ENCODE measurements around the gene CST7. TPM values are rescaled to one million over a fixed set of nuclear protein-coding genes. Genes with fewer than 3 reads are reported as not detected.

The CST7 gene
- polyA plus RNA-seq, 2 of the 4 experiments (the other 2 are of a cell fraction): not detected

DNA sequence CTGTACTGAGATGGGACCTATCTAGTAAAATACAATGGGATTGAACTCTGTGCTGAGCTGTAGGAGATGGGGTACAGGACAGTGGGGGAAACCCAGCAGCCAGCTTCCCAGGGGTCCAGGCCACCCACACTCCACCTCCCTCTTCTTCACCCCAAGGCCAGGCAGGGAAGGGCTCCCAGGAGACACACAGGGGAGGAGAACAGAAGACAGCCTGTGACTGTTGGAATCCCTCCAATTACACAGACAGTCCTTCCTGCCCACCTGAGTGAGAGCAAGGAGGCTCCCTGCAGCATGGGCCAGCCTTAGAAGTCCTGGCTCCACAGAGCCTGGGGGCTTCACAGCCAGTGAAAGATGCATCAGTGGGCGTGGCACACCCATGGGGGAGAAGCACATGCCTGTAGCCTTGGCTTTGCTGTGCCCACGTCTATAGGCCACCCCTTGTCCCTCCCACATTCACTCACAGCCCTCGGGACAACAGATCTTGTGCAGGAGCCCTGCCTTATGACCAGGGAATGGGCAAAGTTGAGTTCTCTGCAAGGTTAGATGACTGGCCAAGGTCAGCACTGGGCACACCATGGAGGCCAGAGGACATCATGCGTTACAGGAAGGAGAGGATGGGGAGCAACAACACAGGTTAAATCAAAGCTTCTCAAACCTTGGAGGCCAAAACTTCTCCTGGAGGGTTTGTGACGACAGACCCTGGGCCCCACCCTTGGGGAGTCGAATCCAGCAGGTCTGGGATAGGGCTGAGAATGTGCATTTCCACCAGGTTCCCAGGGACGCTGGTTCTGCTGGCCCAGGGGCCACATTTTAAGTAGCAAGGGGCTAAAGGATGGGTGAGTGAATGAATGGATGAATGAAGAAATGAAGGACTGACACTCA is 12.3 kb upstream of the CST7 start (continued):
- TF ChIP-seq, protein P1, sequence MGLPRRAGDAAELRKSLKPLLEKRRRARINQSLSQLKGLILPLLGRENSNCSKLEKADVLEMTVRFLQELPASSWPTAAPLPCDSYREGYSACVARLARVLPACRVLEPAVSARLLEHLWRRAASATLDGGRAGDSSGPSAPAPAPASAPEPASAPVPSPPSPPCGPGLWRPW (IDR thresholded peaks at IDR 0.05): no peak
- TF ChIP-seq CHD4 (IDR thresholded peaks at IDR 0.05; ENCODE audit: borderline replicate concordance): no peak
- TF ChIP-seq, protein P2, sequence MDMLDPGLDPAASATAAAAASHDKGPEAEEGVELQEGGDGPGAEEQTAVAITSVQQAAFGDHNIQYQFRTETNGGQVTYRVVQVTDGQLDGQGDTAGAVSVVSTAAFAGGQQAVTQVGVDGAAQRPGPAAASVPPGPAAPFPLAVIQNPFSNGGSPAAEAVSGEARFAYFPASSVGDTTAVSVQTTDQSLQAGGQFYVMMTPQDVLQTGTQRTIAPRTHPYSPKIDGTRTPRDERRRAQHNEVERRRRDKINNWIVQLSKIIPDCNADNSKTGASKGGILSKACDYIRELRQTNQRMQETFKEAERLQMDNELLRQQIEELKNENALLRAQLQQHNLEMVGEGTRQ (IDR thresholded peaks at IDR 0.05): no peak
- no peak for TF ChIP-seq KDM5A (IDR thresholded peaks at IDR 0.05)
- no peak for TF ChIP-seq KDM1A (IDR thresholded peaks at IDR 0.05; ENCODE audit: low read depth)
- TF ChIP-seq TP53 (CRISPR knock-in tag; IDR thresholded peaks at IDR 0.05): no peak

DNA sequence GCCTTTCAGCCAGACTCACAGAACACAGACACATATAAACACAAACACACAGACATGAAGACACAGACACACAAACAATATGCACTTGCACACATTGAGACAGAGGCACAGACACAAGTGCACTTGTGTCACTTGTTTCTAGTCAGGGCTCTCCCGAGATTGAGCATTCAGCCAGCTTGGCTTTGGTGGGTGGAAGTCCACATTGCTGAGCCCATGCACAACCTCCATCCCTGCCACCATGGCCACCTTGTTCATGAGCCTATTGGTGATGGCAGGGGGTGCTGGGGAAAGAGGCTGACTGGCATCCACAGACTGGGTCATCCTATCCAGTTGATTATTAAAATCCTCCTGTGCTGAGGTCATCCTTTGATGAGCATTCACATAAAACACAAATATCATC is 11.5 kb upstream of the CST7 start:
- no peak overlapping the region for H3K4me2 ChIP-seq
- ChIA-PET POLR2A (no interaction called here), CTCF (interaction anchor here (1.7 kb wide), 1 partner anchor 19 kb away, joined by 6 read pairs; no protein-coding TSS in a partner anchor)
- no peak for DNase-seq (ENCODE audit: low read depth in 1 of 2, low spot score in 1 of 2)
- FAIRE-seq: no peak
- H3K27ac ChIP-seq: no peak overlapping the region
- WGBS (ENCODE audit: missing lambda C conversion rate): 11% methylated on average over 1 of the region's 1 CpG
- no peaks in the 10 kb centered on the region for H3K9me3 ChIP-seq
- no peaks in the 10 kb centered on the region for H3K4me1 ChIP-seq
- no peak overlapping the region for H3K4me3 ChIP-seq
- TF ChIP-seq, protein P3, sequence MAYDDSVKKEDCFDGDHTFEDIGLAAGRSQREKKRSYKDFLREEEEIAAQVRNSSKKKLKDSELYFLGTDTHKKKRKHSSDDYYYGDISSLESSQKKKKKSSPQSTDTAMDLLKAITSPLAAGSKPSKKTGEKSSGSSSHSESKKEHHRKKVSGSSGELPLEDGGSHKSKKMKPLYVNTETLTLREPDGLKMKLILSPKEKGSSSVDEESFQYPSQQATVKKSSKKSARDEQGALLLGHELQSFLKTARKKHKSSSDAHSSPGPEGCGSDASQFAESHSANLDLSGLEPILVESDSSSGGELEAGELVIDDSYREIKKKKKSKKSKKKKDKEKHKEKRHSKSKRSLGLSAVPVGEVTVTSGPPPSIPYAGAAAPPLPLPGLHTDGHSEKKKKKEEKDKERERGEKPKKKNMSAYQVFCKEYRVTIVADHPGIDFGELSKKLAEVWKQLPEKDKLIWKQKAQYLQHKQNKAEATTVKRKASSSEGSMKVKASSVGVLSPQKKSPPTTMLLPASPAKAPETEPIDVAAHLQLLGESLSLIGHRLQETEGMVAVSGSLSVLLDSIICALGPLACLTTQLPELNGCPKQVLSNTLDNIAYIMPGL (CRISPR knock-in tag; IDR thresholded peaks at IDR 0.05; ENCODE audit: borderline replicate concordance): no peak
- TF ChIP-seq MAFK (IDR thresholded peaks at IDR 0.05; ENCODE audit: partially characterized antibody): no peak
- no peak for ATAC-seq

DNA sequence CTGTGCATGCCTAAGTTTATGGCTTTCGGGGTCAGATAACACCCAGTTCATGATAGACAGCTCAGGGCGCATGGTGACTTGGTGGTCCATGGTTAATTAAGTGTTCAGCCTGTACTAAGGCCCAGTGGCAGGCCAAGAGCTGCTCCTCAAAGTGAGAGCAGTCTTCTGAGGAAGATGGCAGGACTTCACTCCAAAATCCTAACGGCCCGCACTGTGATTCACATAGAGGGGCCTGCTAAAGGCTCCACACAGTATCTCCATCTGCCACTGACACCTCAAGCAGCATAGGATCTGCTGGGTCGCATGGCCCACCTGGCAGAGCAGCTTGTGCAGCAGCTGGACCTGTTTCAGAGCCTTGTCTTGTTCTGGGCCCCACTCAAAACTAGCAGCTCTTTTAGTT is 10.6 kb upstream of the CST7 start:
- ChIA-PET CTCF (interaction anchor here (1.7 kb wide), 1 partner anchor 20 kb away, joined by 6 read pairs; no protein-coding TSS in a partner anchor), POLR2A (no interaction called here)
- DNase-seq (ENCODE audit: low read depth in 1 of 2, low spot score in 1 of 2) (no peak), ATAC-seq (no peak), FAIRE-seq (no peak)
- Histone ChIP-seq H3K4me3 (no peak overlapping the region), H3K4me2 (no peak overlapping the region), H3K9me3 (no peaks in the 10 kb centered on the region), H3K4me1 (no peaks in the 10 kb centered on the region), H3K27ac (no peak overlapping the region)
- 40% methylated on average over 5 of the region's 5 CpGs for WGBS (ENCODE audit: missing lambda C conversion rate)
- TF ChIP-seq ZC3H11A (IDR thresholded peaks at IDR 0.05) (no peak), MAZ (IDR thresholded peaks at IDR 0.05; ENCODE audit: borderline replicate concordance, low read depth, low read length) (no peak), ESRRA (IDR thresholded peaks at IDR 0.05; ENCODE audit: borderline replicate concordance, low read length) (no peak), POLR2AphosphoS2 (conservative IDR thresholded peaks at IDR 0.05; ENCODE audit: low read length) (no peak), HOXB13 (CRISPR knock-in tag; IDR thresholded peaks at IDR 0.05; ENCODE audit: low read depth) (no peak), SREBF2 (IDR thresholded peaks at IDR 0.05) (no peak)
- TF ChIP-seq, protein P4, sequence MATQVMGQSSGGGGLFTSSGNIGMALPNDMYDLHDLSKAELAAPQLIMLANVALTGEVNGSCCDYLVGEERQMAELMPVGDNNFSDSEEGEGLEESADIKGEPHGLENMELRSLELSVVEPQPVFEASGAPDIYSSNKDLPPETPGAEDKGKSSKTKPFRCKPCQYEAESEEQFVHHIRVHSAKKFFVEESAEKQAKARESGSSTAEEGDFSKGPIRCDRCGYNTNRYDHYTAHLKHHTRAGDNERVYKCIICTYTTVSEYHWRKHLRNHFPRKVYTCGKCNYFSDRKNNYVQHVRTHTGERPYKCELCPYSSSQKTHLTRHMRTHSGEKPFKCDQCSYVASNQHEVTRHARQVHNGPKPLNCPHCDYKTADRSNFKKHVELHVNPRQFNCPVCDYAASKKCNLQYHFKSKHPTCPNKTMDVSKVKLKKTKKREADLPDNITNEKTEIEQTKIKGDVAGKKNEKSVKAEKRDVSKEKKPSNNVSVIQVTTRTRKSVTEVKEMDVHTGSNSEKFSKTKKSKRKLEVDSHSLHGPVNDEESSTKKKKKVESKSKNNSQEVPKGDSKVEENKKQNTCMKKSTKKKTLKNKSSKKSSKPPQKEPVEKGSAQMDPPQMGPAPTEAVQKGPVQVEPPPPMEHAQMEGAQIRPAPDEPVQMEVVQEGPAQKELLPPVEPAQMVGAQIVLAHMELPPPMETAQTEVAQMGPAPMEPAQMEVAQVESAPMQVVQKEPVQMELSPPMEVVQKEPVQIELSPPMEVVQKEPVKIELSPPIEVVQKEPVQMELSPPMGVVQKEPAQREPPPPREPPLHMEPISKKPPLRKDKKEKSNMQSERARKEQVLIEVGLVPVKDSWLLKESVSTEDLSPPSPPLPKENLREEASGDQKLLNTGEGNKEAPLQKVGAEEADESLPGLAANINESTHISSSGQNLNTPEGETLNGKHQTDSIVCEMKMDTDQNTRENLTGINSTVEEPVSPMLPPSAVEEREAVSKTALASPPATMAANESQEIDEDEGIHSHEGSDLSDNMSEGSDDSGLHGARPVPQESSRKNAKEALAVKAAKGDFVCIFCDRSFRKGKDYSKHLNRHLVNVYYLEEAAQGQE (IDR thresholded peaks at IDR 0.05): no peak
